Osteoblast (primary cell): ENCODE measurements around the gene TBX6. TPM values are rescaled to one million over a fixed set of nuclear protein-coding genes. Genes with fewer than 3 reads are reported as not detected.
"Not testable (repeated sequence)": the region's sequence is repeated elsewhere in the genome, so short reads cannot be mapped to it uniquely, and the experiment has no call there.

Experiments used
- DNase-seq: peaks from one replicate; pipeline ENCODE4 v3.0.0; 2011; ENCODE audit warnings: low spot score, mixed read lengths; ENCODE audit not compliant: insufficient read length; ENCODE audit errors: missing footprints
- H2AFZ ChIP-seq: 2 replicates; pipeline ENCODE4 v1.6.0; 2011; ENCODE audit warnings: mild to moderate bottlenecking, low read length
- H3K27ac ChIP-seq: 2 replicates; pipeline ENCODE4 v1.5.1; 2011; ENCODE audit warnings: mild to moderate bottlenecking, low read depth, low read length, moderate library complexity
- H3K27me3 ChIP-seq: 2 replicates; pipeline ENCODE4 v1.6.0; 2012; ENCODE audit warnings: mild to moderate bottlenecking, control low read depth, inconsistent platforms, low read length, moderate library complexity; ENCODE audit not compliant: insufficient read depth
- H3K36me3 ChIP-seq: 2 replicates; pipeline ENCODE4 v1.5.1; 2011; ENCODE audit warnings: mild to moderate bottlenecking, low read length, control low read depth, moderate library complexity; ENCODE audit not compliant: insufficient read depth
- H3K4me1 ChIP-seq: 2 replicates; pipeline ENCODE4 v1.5.1; 2011; ENCODE audit warnings: mild to moderate bottlenecking, low read length, control low read depth, moderate library complexity; ENCODE audit not compliant: insufficient read depth
- H3K4me2 ChIP-seq: 2 replicates; pipeline ENCODE4 v1.6.0; 2011; ENCODE audit warnings: mild to moderate bottlenecking, low read length; ENCODE audit not compliant: insufficient read depth
- H3K4me3 ChIP-seq: fragments of 200-600 bp; sonication (generic); 3 replicates; pipeline ENCODE4 v1.5.1; 2012; ENCODE audit warnings: mild to moderate bottlenecking, low read length, inconsistent platforms; ENCODE audit not compliant: insufficient read depth
- H3K79me2 ChIP-seq: 2 replicates; pipeline ENCODE4 v1.6.0; 2012; ENCODE audit warnings: mild to moderate bottlenecking, low read length, control low read depth, inconsistent platforms; ENCODE audit not compliant: insufficient read depth
- H3K9me3 ChIP-seq: 2 replicates; pipeline ENCODE4 v1.5.1; 2011; ENCODE audit warnings: low read depth, low read length, control low read depth
- H4K20me1 ChIP-seq: 2 replicates; pipeline ENCODE4 v1.6.0; 2012; ENCODE audit warnings: mild to moderate bottlenecking, low read length, control low read depth; ENCODE audit not compliant: insufficient read depth
- CTCF ChIP-seq: IDR thresholded peaks from 2 replicates; pipeline ENCODE4 v1.5.1; 2011; ENCODE audit warnings: mild to moderate bottlenecking, low read depth, low read length, moderate library complexity; ENCODE audit errors: extremely low read depth
- total RNA-seq: library from RNA; depleted of rRNA; stranded (reverse); fragments of >200 nt; gene quantifications from 2 replicates; pipeline ENCODE4 v1.2.3, GENCODE V29; 2012

TBX6 gene
- total RNA-seq, 1 donor, result 0.36 TPM

GRCh38 chr16:30049871-30050270 is 41.9 kb downstream of the TBX6 start:
- no peaks in the 10 kb centered on the region for H4K20me1 ChIP-seq
- no peak overlapping the region for H3K4me2 ChIP-seq
- no peak for TF ChIP-seq CTCF
- H3K27me3 ChIP-seq, result no peaks in the 10 kb centered on the region
- H3K9me3 ChIP-seq, result no peaks in the 10 kb centered on the region
- H3K36me3 ChIP-seq, result no peaks in the 10 kb centered on the region
- no peak overlapping the region for H3K4me3 ChIP-seq
- H2AFZ ChIP-seq, result no peak overlapping the region
- peaks cover 23% of the 10 kb centered on the region for H3K4me1 ChIP-seq
- peaks cover 10% of the 10 kb centered on the region for H3K79me2 ChIP-seq
- peak; percentile 29 for DNase-seq
- H3K27ac ChIP-seq, result no peak overlapping the region

GRCh38 chr16:30046588-30046987 is 45.1 kb downstream of the TBX6 start:
- Histone ChIP-seq H3K4me2 (no peak overlapping the region), H3K79me2 (no peaks in the 10 kb centered on the region), H3K4me3 (no peak overlapping the region), H3K27ac (no peak overlapping the region), H3K27me3 (no peaks in the 10 kb centered on the region), H2AFZ (no peak overlapping the region), H3K36me3 (no peaks in the 10 kb centered on the region), H3K9me3 (no peaks in the 10 kb centered on the region), H4K20me1 (no peaks in the 10 kb centered on the region), H3K4me1 (peaks cover 5% of the 10 kb centered on the region)
- TF ChIP-seq CTCF, result no peak
- peak; percentile 32 for DNase-seq

DNA sequence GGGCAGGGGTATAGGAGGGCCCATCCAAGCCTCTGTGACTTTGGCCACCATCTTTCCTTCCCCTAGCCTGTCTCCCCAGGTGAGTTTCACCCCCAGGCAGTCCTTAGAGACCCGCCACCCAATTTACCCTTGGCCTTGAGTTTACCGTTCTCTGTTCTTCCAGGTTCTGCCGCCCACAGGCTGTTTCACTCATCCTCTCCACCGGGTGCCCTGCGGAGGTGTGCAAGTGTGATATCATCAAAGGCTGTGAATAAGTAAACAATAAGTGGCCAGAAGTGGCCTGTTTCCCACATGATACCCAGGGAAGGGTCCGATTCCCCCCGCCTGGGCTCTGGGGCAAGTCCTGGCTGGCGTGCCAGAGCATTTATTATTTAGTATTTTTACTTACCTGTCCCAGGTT is 45.5 kb downstream of the TBX6 start:
- Histone ChIP-seq H3K27me3 (no peaks in the 10 kb centered on the region), H3K36me3 (no peaks in the 10 kb centered on the region), H3K27ac (no peak overlapping the region), H3K4me1 (peaks cover under 1% of the 10 kb centered on the region), H2AFZ (no peak overlapping the region), H4K20me1 (no peaks in the 10 kb centered on the region), H3K79me2 (no peaks in the 10 kb centered on the region), H3K4me3 (no peak overlapping the region), H3K9me3 (no peaks in the 10 kb centered on the region), H3K4me2 (no peak overlapping the region)
- no peak for TF ChIP-seq CTCF
- DNase-seq, result no peak

GRCh38 chr16:30041841-30042240 is 49.9 kb downstream of the TBX6 start:
- Histone ChIP-seq H3K4me2 (no peak overlapping the region), H3K27ac (no peak overlapping the region), H3K4me3 (no peak overlapping the region), H3K9me3 (no peaks in the 10 kb centered on the region), H4K20me1 (no peaks in the 10 kb centered on the region), H3K36me3 (no peaks in the 10 kb centered on the region), H3K27me3 (no peaks in the 10 kb centered on the region), H3K4me1 (no peaks in the 10 kb centered on the region), H3K79me2 (no peaks in the 10 kb centered on the region), H2AFZ (no peak overlapping the region)
- peak; percentile 51 for TF ChIP-seq CTCF
- DNase-seq, result peak; percentile 59

DNA sequence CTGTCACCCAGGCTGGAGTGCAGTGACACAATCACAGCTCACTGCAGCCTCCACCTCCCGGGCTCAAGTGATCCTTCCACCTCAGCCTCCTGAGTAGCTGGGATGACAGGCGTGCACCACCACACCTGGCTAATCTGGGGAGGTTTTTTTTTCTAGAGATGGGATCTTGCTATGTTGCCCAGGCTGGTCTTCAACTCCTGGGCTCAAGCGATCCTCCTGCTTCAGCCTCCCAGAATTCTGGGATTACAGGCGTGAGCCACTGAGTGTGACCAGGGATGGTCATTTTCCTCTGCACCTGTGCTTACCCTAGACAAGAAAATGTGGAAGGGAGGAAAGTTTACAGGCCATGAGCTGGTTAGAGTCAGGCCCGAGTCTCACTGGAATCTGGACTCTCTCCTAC is 51.0 kb downstream of the TBX6 start:
- not testable (repeated sequence) for H3K4me1 ChIP-seq, H3K36me3 ChIP-seq, H3K79me2 ChIP-seq, H3K27ac ChIP-seq, H3K27me3 ChIP-seq, H3K4me2 ChIP-seq, H3K9me3 ChIP-seq, H3K4me3 ChIP-seq, DNase-seq, H4K20me1 ChIP-seq, H2AFZ ChIP-seq
